Cardiac fibroblast (primary cell): ENCODE data around the gene DNMBP.
"Not testable (repeated sequence)": the region's sequence is repeated elsewhere in the genome, so short reads cannot be mapped to it uniquely, and the experiment has no call there.

Experiments used
- DNase-seq, 2 donors: peaks; one replicate each; pipeline versions ENCODE4 v3.0.0 to v3.0.0-alpha.2; 2010; ENCODE audit warnings: low read depth in 2 of 2
- H3K4me3 ChIP-seq, 2 donors: replicated peaks in 1 of 2; 1 replicate in 1 of 2; 2 replicates in 1 of 2; pipeline ENCODE4 v1.5.1; 2011; ENCODE audit warnings: low read depth in 2 of 2, low read length in 2 of 2, mild to moderate bottlenecking in 2 of 2, moderate library complexity in 1 of 2
- TF ChIP-seq, protein P1 (sequence below): IDR thresholded peaks from one replicate; pipeline ENCODE4 v1.5.1; 2011; ENCODE audit warnings: low read depth, mild to moderate bottlenecking, low read length, inconsistent platforms

The DNMBP gene

DNA sequence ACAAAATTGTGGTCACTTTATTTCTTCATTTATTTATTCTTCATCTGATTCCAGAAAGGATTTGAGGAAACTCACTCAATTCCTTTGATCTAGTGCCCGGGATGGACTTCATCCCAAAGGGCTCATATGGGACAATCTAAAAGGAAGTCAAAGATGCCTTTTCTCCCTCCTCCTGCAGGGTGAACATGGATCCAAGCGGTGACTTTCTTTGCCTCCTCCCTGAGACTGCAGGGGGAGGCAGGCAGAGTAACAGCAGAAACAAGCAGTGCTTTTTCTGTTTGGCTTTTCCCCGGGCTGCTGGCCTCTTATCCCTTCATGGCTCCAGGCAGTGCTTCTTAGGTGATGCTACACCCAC, 10.0 kb upstream of the DNMBP start:
- no peak overlapping the region for H3K4me3 ChIP-seq
- TF ChIP-seq, protein P1, sequence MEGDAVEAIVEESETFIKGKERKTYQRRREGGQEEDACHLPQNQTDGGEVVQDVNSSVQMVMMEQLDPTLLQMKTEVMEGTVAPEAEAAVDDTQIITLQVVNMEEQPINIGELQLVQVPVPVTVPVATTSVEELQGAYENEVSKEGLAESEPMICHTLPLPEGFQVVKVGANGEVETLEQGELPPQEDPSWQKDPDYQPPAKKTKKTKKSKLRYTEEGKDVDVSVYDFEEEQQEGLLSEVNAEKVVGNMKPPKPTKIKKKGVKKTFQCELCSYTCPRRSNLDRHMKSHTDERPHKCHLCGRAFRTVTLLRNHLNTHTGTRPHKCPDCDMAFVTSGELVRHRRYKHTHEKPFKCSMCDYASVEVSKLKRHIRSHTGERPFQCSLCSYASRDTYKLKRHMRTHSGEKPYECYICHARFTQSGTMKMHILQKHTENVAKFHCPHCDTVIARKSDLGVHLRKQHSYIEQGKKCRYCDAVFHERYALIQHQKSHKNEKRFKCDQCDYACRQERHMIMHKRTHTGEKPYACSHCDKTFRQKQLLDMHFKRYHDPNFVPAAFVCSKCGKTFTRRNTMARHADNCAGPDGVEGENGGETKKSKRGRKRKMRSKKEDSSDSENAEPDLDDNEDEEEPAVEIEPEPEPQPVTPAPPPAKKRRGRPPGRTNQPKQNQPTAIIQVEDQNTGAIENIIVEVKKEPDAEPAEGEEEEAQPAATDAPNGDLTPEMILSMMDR, result peak; percentile 10
- no peak for DNase-seq

DNA sequence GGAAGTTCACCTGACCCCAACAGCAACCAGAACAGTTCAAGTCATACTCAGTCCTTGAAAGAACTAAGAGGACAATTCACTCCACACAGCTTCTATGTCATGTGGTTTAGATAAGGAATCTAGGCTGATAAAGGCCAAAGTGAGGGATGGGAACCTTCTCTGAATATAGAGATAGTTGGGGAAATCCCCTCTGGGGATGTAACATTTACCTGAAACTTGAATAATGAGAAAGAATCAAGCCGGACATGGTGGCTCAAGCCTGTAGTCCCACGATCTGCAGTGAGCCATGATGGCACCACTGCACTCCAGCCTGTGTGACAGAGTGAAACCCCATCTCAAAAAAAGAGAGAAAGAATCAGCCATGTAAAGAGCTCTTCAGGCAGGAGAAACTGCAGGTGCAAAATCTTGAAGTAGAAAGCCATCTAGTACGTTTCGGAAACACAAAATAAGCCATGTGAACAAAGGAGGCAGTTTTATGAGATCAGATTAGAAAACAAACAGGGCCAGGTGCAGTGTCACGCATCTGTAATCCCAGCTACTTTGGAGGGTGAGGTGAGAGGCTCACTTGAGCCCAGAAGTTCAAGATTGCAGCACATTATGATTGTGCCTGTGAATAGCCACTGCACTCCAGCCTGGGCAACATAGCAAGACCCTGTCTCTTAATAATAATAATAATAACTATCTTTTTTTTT, 4.5 kb upstream of the DNMBP start:
- TF ChIP-seq, protein P1, result no peak
- no peak for DNase-seq
- H3K4me3 ChIP-seq, result no peak overlapping the region

DNA sequence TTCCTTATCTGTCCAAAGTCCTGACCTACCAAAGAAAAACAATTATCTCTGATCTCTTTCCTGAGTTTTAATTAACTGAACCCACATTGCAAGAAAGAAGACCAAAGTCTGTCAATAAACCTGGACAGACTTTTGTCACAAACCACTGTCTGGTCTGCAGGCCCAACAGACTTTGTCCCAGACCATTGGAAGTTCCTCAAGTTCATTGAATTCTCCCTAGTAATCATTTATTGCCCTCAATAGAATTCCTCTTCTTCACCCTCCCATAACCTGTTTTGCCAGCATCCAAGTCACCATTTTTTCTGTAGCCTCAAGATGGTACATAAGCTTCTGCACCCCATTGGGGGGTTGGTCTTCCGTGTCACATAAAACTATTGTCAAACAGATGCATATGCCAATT, 3.9 kb upstream of the DNMBP start:
- TF ChIP-seq, protein P1, result no peak
- no peak for DNase-seq
- H3K4me3 ChIP-seq, result no peak overlapping the region

DNA sequence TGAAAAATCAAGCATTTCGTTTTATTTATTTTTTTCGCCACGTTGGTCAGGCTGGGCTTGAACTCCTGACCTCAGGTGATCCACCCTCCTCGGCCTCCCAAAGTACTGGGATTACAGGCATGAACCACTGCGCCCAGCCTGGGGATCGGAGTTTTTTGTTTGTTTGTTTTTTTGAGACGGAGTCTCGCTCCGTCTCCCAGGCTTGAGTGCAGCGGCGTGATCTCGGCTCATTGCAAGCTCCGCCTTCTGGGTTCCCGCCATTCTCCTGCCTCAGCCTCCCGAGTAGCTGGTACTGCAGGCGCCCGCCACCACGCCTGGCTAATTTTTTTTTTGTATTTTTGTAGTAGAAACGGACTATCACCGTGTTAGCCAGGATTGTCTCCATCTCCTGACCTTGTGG, 2.2 kb upstream of the DNMBP start:
- not testable (repeated sequence) for DNase-seq, H3K4me3 ChIP-seq

DNA sequence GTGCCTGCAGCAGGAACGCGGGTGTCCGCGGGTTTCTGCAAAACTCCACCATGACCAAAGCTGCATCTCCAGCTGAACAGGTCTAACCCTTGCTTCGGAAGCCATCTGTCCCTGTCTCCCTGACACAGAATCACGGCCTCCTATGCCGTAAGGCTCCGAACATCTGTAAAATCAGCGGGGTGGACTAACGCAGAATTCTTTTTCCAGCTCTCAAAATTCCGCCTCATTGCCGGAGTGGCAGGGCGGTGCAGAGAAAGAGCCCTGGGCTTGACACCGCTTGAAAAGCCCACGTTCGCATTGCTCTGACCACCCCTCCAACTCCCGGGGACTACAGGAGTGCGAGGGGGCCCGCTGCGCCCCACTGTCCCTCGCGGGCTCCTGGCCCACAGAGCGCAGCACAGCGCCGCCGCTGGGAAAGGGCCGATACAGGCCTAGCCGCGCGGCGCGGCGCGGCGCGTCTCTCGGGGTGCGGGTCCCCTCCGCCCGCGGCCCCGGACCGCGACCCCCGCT, 409 bp downstream of the DNMBP start:
- TF ChIP-seq, protein P1, result peak; percentile 47
- peak overlapping the region; percentile 73 to 75 for H3K4me3 ChIP-seq
- peak; percentile 39 to 52 for DNase-seq

DNA sequence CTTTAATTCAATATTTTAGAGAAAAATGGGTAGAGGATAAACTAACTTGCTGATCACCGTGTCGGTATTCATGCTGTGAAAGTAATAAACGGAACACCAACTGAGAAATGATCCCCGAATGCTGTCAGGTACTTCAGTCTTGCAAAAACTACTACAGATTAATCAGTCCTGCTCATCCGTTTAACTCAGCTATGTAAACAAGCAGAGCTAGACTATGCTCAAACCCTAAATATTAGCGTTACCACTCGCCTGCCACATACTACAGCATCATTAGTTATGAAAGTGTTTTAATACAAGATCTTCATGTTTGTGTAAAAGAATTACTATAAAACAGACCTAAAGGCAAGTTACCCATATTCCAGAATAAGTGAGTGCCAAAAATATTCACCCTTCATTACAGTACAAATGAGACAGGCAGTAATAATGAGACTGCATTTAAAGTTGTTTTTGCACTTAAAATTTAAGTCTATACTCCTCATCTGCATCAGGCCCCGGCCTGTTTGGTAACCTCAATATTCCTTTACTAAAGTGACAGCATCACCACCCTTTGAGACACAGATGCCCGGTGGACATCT, 952 bp downstream of the DNMBP start:
- DNase-seq, result peak in 1 of 2 donors; percentile 41
- TF ChIP-seq, protein P1, result no peak

DNA sequence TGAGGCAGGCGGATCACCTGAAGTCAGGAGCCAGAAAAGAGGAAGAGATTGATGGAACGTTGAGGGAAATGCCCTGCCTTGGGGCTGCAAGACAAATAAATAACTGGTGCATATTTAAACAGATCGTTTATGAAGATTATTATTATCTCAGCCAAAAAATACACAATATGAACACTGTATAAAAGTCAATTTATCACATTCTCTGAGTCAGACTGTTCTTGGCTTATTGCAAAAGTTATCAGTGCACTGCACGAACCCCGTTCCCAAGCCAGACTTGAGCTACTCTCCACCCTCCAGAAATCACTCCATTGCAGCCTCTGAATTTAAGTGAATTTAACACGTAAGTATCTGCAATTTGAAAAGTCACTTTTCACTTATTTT, 1.6 kb downstream of the DNMBP start:
- H3K4me3 ChIP-seq, result peak overlapping the region; percentile 73 to 75
- peak; percentile 60 to 63 for DNase-seq

More for the DNA sequence above, 952 bp downstream of the DNMBP start:
- H3K4me3 ChIP-seq, result peak overlapping the region; percentile 73 to 75

More for the DNA sequence above, 1.6 kb downstream of the DNMBP start:
- TF ChIP-seq, protein P1, result no peak
